ENCODE data around the gene B3GALT5.

- no peak for TF ChIP-seq POLR2AphosphoS5 (IDR thresholded peaks at IDR 0.05)
- TF ChIP-seq CTCF (IDR thresholded peaks at IDR 0.05), result no peak
Measured at GRCh38 chr21:39681845-39682244, 69.1 kb downstream of the B3GALT5 start.

Data from breast epithelium (tissue), 3 donors.